Measurements from ENCODE around the gene EXOC4.

DNA sequence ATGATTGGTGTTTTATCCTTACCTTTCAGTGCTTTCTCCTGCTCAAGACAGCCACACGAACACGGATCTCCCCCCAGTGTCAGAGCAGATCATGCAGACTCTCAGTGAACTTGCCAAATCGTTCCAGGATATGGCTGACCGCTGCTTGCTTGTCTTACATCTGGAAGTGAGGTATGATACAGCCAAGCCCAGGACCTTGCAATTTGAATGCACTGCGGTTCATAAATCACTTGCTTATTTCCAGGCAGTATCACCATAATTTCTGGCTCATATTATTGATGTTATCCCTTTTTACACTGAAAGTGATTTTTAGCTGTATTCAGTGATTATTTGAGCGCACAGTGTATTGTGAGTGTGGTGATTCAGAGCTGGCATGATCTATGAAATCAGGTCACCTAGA lies 744.6 kb downstream of the EXOC4 start:
- TF ChIP-seq POLR2A (IDR thresholded peaks at IDR 0.05) (no peak), CTCF (IDR thresholded peaks at IDR 0.05) (no peak)

Data from ovary (tissue), 3 donors.